ENCODE data around the gene PACC1. TPM values are rescaled to one million over a fixed set of nuclear protein-coding genes. Genes with fewer than 3 reads are reported as not detected.

Gene PACC1
- total RNA-seq, 1 experiment from 2014 or later, result 19.5 TPM

GRCh38 chr1:212438831-212439237 lies 24.1 kb upstream of the PACC1 start:
- Mint-ChIP-seq H3K27ac (no peak overlapping the region), H3K36me3 (no peaks in the 10 kb centered on the region), H3K4me3 (no peak overlapping the region), H3K9me3 (no peaks in the 10 kb centered on the region), H3K4me1 (no peaks in the 10 kb centered on the region), H3K27me3 (ENCODE audit: low read depth) (peaks cover 3% of the 10 kb centered on the region; the same call in 1 of the 2 replicates)
- no peak for TF ChIP-seq ELF4 (CRISPR knock-in tag; IDR thresholded peaks at IDR 0.05; ENCODE audit: low read depth)
- no peak for TF ChIP-seq GABPB1 (CRISPR knock-in tag; IDR thresholded peaks at IDR 0.05)
- TF ChIP-seq CREM (CRISPR knock-in tag; IDR thresholded peaks at IDR 0.05), result no peak
- no peak for TF ChIP-seq ZBTB21 (CRISPR knock-in tag; IDR thresholded peaks at IDR 0.05; ENCODE audit: borderline replicate concordance)
- no peak for TF ChIP-seq USF1 (CRISPR knock-in tag; IDR thresholded peaks at IDR 0.05)
- DNase-seq (ENCODE audit: low spot score), result no peak
- ChIA-PET CTCF (interaction anchor here (0.6 kb wide), 1 partner anchor 529 kb away, joined by 3 read pairs; no protein-coding TSS in a partner anchor), POLR2A (no interaction called here)
- ATAC-seq, result no peak

GRCh38 chr1:212437179-212437798 lies 22.6 kb upstream of the PACC1 start:
- no peak overlapping the region for H3K27ac Mint-ChIP-seq
- ChIA-PET POLR2A (interaction anchor here (0.7 kb wide), 1 partner anchor 700 kb away, joined by 5 read pairs; no protein-coding TSS in a partner anchor), CTCF (interaction anchor here (0.7 to 1.0 kb wide), 2 partner anchors 19 to 28 kb away, joined by 3 to 4 read pairs; no protein-coding TSS in a partner anchor)

More at GRCh38 chr1:212437179-212437798, 22.6 kb upstream of the PACC1 start:
- H3K4me3 Mint-ChIP-seq, result no peak overlapping the region
- H3K4me1 Mint-ChIP-seq, result peaks cover 2% of the 10 kb centered on the region
- ATAC-seq (no peak), DNase-seq (ENCODE audit: low spot score) (no peak)
- H3K36me3 Mint-ChIP-seq, result no peaks in the 10 kb centered on the region
- no peak for TF ChIP-seq ATF2 (CRISPR knock-in tag; IDR thresholded peaks at IDR 0.05; ENCODE audit: borderline replicate concordance, low read depth)
- TF ChIP-seq RORB (CRISPR knock-in tag; IDR thresholded peaks at IDR 0.05), result no peak
- no peak for TF ChIP-seq NR2C2 (CRISPR knock-in tag; IDR thresholded peaks at IDR 0.05)
- TF ChIP-seq ZNF532 (CRISPR knock-in tag; IDR thresholded peaks at IDR 0.05; ENCODE audit: borderline replicate concordance), result no peak
- no peak for TF ChIP-seq ZSCAN18 (CRISPR knock-in tag; IDR thresholded peaks at IDR 0.05)
- TF ChIP-seq RELA (CRISPR knock-in tag; IDR thresholded peaks at IDR 0.05; ENCODE audit: borderline replicate concordance), result no peak
- TF ChIP-seq HMGXB4 (CRISPR knock-in tag; IDR thresholded peaks at IDR 0.05), result no peak
- no peak for TF ChIP-seq ERG (CRISPR knock-in tag; IDR thresholded peaks at IDR 0.05)
- no peak for TF ChIP-seq TCF7 (CRISPR knock-in tag; IDR thresholded peaks at IDR 0.05; ENCODE audit: low read depth)
- TF ChIP-seq KAT7 (CRISPR knock-in tag; IDR thresholded peaks at IDR 0.05; ENCODE audit: borderline replicate concordance), result no peak
- TF ChIP-seq E2F4 (CRISPR knock-in tag; IDR thresholded peaks at IDR 0.05; ENCODE audit: borderline replicate concordance, low read depth), result no peak
- H3K9me3 Mint-ChIP-seq, result no peaks in the 10 kb centered on the region
- H3K27me3 Mint-ChIP-seq (ENCODE audit: low read depth), result peaks cover 4% of the 10 kb centered on the region; the same call in 1 of the 2 replicates
